DND-41 (cell line): ENCODE data around the gene APBB2.

Experiments
- ATAC-seq: fragments of 200-7000 bp; cut with Tn5 transposase; 3 replicates; pipeline ENCODE4 v1.9.1; 2021; ENCODE audit warnings: low read depth; ENCODE audit not compliant: insufficient read depth
- DNase-seq: peaks from one replicate; pipeline ENCODE4 v3.0.0-alpha.2; 2020
- H2AFZ ChIP-seq: 2 replicates; pipeline ENCODE4 v1.6.0; 2012; ENCODE audit warnings: low read depth, low read length
- H3K27ac ChIP-seq: 2 replicates; pipeline ENCODE4 v1.5.1; 2012; ENCODE audit warnings: low read length, inconsistent platforms
- H3K27me3 ChIP-seq: fragments of 200-600 bp; sonication (generic); 2 replicates; pipeline ENCODE4 v1.6.0; 2012; ENCODE audit warnings: low read length, mild to moderate bottlenecking, inconsistent platforms; ENCODE audit not compliant: insufficient read depth, poor library complexity
- H3K36me3 ChIP-seq: 2 replicates; pipeline ENCODE4 v1.5.1; 2012; ENCODE audit warnings: low read length, inconsistent platforms; ENCODE audit not compliant: insufficient read depth
- H3K4me1 ChIP-seq: 2 replicates; pipeline ENCODE4 v1.5.1; 2012; ENCODE audit warnings: mild to moderate bottlenecking, low read length; ENCODE audit not compliant: insufficient read depth
- H3K4me2 ChIP-seq: 2 replicates; pipeline ENCODE4 v1.6.0; 2012; ENCODE audit warnings: mild to moderate bottlenecking, moderate library complexity, low read length, inconsistent platforms; ENCODE audit not compliant: insufficient read depth
- H3K4me3 ChIP-seq, 2 experiments: fragments of 200-600 bp in 1 of 2; shearing (Covaris generic) in 1 of 2; 2 replicates each; pipeline ENCODE4 v1.5.1; 2012 to 2016; ENCODE audit warnings: inconsistent platforms in 2 of 2, low read length in 2 of 2, mild to moderate bottlenecking in 2 of 2, low read depth in 1 of 2, moderate library complexity in 1 of 2
- H3K79me2 ChIP-seq: 2 replicates; pipeline ENCODE4 v1.6.0; 2012; ENCODE audit warnings: low read length, inconsistent platforms; ENCODE audit not compliant: insufficient read depth
- H3K9ac ChIP-seq: 2 replicates; pipeline ENCODE4 v1.6.0; 2012; ENCODE audit warnings: low read depth, mild to moderate bottlenecking, inconsistent platforms, low read length, moderate library complexity
- H3K9me3 ChIP-seq: 2 replicates; pipeline ENCODE4 v1.5.1; 2012; ENCODE audit warnings: low read length, moderate library complexity, mild to moderate bottlenecking, inconsistent platforms; ENCODE audit not compliant: insufficient read depth, severe bottlenecking
- H4K20me1 ChIP-seq: 2 replicates; pipeline ENCODE4 v1.6.0; 2012; ENCODE audit warnings: low read length; ENCODE audit not compliant: insufficient read depth
- CTCF ChIP-seq: IDR thresholded peaks from 2 replicates; pipeline ENCODE4 v1.5.1; 2012; ENCODE audit warnings: borderline replicate concordance, low read length, moderate library complexity, mild to moderate bottlenecking; ENCODE audit not compliant: poor library complexity, severe bottlenecking; ENCODE audit errors: extremely low read depth
- EZH2 ChIP-seq: IDR thresholded peaks from 3 replicates; pipeline ENCODE4 v1.6.1; 2012; ENCODE audit warnings: borderline replicate concordance, low read depth, mild to moderate bottlenecking, moderate library complexity, low read length, inconsistent platforms; ENCODE audit not compliant: severe bottlenecking

APBB2 gene

GRCh38 chr4:41184009-41184408, 30.3 kb downstream of the APBB2 start:
- Histone ChIP-seq H3K9ac (no peak overlapping the region), H3K27ac (no peak overlapping the region), H3K4me2 (no peak overlapping the region), H3K4me3 (no peak overlapping the region), H2AFZ (no peak overlapping the region), H3K4me1 (no peaks in the 10 kb centered on the region), H3K36me3 (no peaks in the 10 kb centered on the region), H4K20me1 (no peaks in the 10 kb centered on the region), H3K9me3 (no peaks in the 10 kb centered on the region), H3K27me3 (no peaks in the 10 kb centered on the region), H3K79me2 (no peaks in the 10 kb centered on the region)
- no peak for TF ChIP-seq EZH2
- no peak for TF ChIP-seq CTCF
- DNase-seq (no peak), ATAC-seq (no peak)

- TF ChIP-seq EZH2 (no peak), CTCF (no peak)
- Histone ChIP-seq H3K4me2 (no peak overlapping the region), H2AFZ (no peak overlapping the region), H3K9ac (no peak overlapping the region), H3K4me3 (no peak overlapping the region), H4K20me1 (no peaks in the 10 kb centered on the region), H3K27ac (no peak overlapping the region), H3K9me3 (no peaks in the 10 kb centered on the region), H3K4me1 (no peaks in the 10 kb centered on the region), H3K36me3 (no peaks in the 10 kb centered on the region), H3K79me2 (no peaks in the 10 kb centered on the region), H3K27me3 (no peaks in the 10 kb centered on the region)
- no peak for DNase-seq
- no peak for ATAC-seq
These were observed 31.3 kb downstream of the APBB2 start for GRCh38 chr4:41183021-41183553.

GRCh38 chr4:41181037-41181436, 33.3 kb downstream of the APBB2 start:
- Histone ChIP-seq H3K79me2 (no peaks in the 10 kb centered on the region), H3K36me3 (no peaks in the 10 kb centered on the region), H3K27me3 (no peaks in the 10 kb centered on the region), H3K27ac (no peak overlapping the region), H2AFZ (no peak overlapping the region), H3K4me1 (no peaks in the 10 kb centered on the region), H4K20me1 (no peaks in the 10 kb centered on the region), H3K4me2 (no peak overlapping the region), H3K9ac (no peak overlapping the region), H3K4me3 (no peak overlapping the region), H3K9me3 (no peaks in the 10 kb centered on the region)
- DNase-seq (no peak), ATAC-seq (no peak)
- no peak for TF ChIP-seq EZH2
- TF ChIP-seq CTCF: no peak

GRCh38 chr4:41179498-41180195, 34.7 kb downstream of the APBB2 start:
- Histone ChIP-seq H2AFZ (no peak overlapping the region), H3K9ac (no peak overlapping the region), H3K36me3 (no peaks in the 10 kb centered on the region), H3K4me1 (no peaks in the 10 kb centered on the region), H3K4me2 (no peak overlapping the region), H3K4me3 (no peak overlapping the region), H3K27ac (no peak overlapping the region), H3K79me2 (no peaks in the 10 kb centered on the region), H4K20me1 (no peaks in the 10 kb centered on the region), H3K27me3 (no peaks in the 10 kb centered on the region), H3K9me3 (no peaks in the 10 kb centered on the region)
- no peak for TF ChIP-seq CTCF
- no peak for TF ChIP-seq EZH2
- ATAC-seq (no peak), DNase-seq (no peak)
